GM23338 (cell line): ENCODE data around the gene C11orf21. TPM values are rescaled to one million over a fixed set of nuclear protein-coding genes. Genes with fewer than 3 reads are reported as not detected.

ENCODE experiments used
- ATAC-seq: fragments of 200-7000 bp; cut with Tn5 transposase; 3 replicates; pipeline ENCODE4 v1.9.1; 2020
- DNase-seq: peaks from one replicate; pipeline ENCODE4 v3.0.0-alpha.2; 2015; ENCODE audit warnings: low spot score
- H2AFZ ChIP-seq: fragments of 200-600 bp; sonication (generic); 2 replicates; pipeline ENCODE4 v1.8.0; 2016; ENCODE audit warnings: antibody characterized with exemption, mild to moderate bottlenecking, moderate library complexity
- H3F3A ChIP-seq: fragments of 200-600 bp; sonication (generic); replicated peaks from 2 replicates; pipeline ENCODE4 v1.8.0; 2017; ENCODE audit warnings: antibody characterized with exemption, mixed run types, low read depth
- H3K27ac ChIP-seq: fragments of 200-600 bp; sonication (generic); 2 replicates; pipeline ENCODE4 v1.6.1; 2016; ENCODE audit warnings: low read depth
- H3K27me3 ChIP-seq: fragments of 200-600 bp; sonication (generic); 2 replicates; pipeline ENCODE4 v1.8.0; 2016; ENCODE audit warnings: mild to moderate bottlenecking, mixed run types, moderate library complexity; ENCODE audit not compliant: insufficient read depth
- H3K36me3 ChIP-seq: fragments of 200-600 bp; sonication (generic); 2 replicates; pipeline ENCODE4 v1.8.0; 2016; ENCODE audit warnings: mild to moderate bottlenecking; ENCODE audit not compliant: insufficient read depth
- H3K4me1 ChIP-seq: fragments of 200-600 bp; sonication (generic); 2 replicates; pipeline ENCODE4 v1.8.0; 2016; ENCODE audit warnings: mild to moderate bottlenecking, moderate library complexity; ENCODE audit not compliant: insufficient read depth
- H3K4me2 ChIP-seq: fragments of 200-600 bp; sonication (generic); 2 replicates; pipeline ENCODE4 v1.7.1; 2017; ENCODE audit warnings: mixed run types
- H3K4me3 ChIP-seq: fragments of 200-600 bp; sonication (generic); 2 replicates; pipeline ENCODE4 v1.6.1; 2016; ENCODE audit warnings: mixed run types
- H3K79me2 ChIP-seq: fragments of 200-600 bp; sonication (generic); replicated peaks from 2 replicates; pipeline ENCODE4 v1.8.0; 2017; ENCODE audit warnings: mild to moderate bottlenecking; ENCODE audit not compliant: insufficient read depth
- H3K9me2 ChIP-seq: fragments of 200-600 bp; sonication (generic); 2 replicates; pipeline ENCODE4 v1.8.0; 2017; ENCODE audit not compliant: insufficient read depth
- H4K20me1 ChIP-seq: fragments of 200-600 bp; sonication (generic); replicated peaks from 2 replicates; pipeline ENCODE4 v1.8.0; 2017; ENCODE audit warnings: mild to moderate bottlenecking; ENCODE audit not compliant: insufficient read depth
- H3K27ac Mint-ChIP-seq: 2 replicates; pipeline ENCODE4 v1.8.0; 2020; ENCODE audit warnings: inconsistent platforms, mild to moderate bottlenecking, moderate library complexity, mixed read lengths
- H3K27me3 Mint-ChIP-seq: 3 replicates; pipeline ENCODE4 v1.8.0; 2022; ENCODE audit warnings: low read depth, mild to moderate bottlenecking, moderate library complexity, mixed read lengths, inconsistent platforms; ENCODE audit not compliant: insufficient read depth, poor library complexity
- H3K36me3 Mint-ChIP-seq: 3 replicates; pipeline ENCODE4 v1.8.0; 2021; ENCODE audit warnings: low read depth, mild to moderate bottlenecking, inconsistent platforms, moderate library complexity, mixed read lengths
- H3K4me1 Mint-ChIP-seq: 3 replicates; pipeline ENCODE4 v1.8.0; 2020; ENCODE audit warnings: mild to moderate bottlenecking, inconsistent platforms, mixed read lengths
- H3K4me3 Mint-ChIP-seq: 3 replicates; pipeline ENCODE4 v1.8.0; 2021; ENCODE audit warnings: moderate library complexity, mild to moderate bottlenecking, inconsistent platforms, mixed read lengths
- H3K9me3 Mint-ChIP-seq: 3 replicates; pipeline ENCODE4 v1.8.0; 2020; ENCODE audit warnings: moderate library complexity, mild to moderate bottlenecking, inconsistent platforms, mixed read lengths
- CREB1 ChIP-seq: fragments of 250-450 bp; sonication (Bioruptor Pico); IDR thresholded peaks from 2 replicates; pipeline ENCODE4 v1.5.0; 2020; ENCODE audit warnings: low read depth, mild to moderate bottlenecking, moderate library complexity
- JUNB ChIP-seq: IDR thresholded peaks from one replicate; pipeline ENCODE4 v1.6.1; 2016; ENCODE audit warnings: antibody characterized with exemption; ENCODE audit not compliant: unreplicated experiment
- NANOG ChIP-seq: IDR thresholded peaks from 2 replicates; pipeline ENCODE4 v1.6.1; 2016; ENCODE audit warnings: antibody characterized with exemption, borderline replicate concordance
- STAT1 ChIP-seq: IDR thresholded peaks from one replicate; pipeline ENCODE4 v1.6.1; 2016; ENCODE audit warnings: antibody characterized with exemption; ENCODE audit not compliant: unreplicated experiment
- ZNF114 ChIP-seq: fragments of 250-450 bp; sonication (Bioruptor Pico); IDR thresholded peaks from 2 replicates; pipeline ENCODE4 v1.5.0; 2020; ENCODE audit warnings: mild to moderate bottlenecking, moderate library complexity
- ZNF331 ChIP-seq: fragments of 250-450 bp; sonication (Bioruptor Pico); IDR thresholded peaks from 2 replicates; pipeline ENCODE4 v1.5.0; 2020; ENCODE audit warnings: low read depth, mild to moderate bottlenecking, moderate library complexity
- ZNF462 ChIP-seq: fragments of 250-450 bp; sonication (Bioruptor Pico); IDR thresholded peaks from 2 replicates; pipeline ENCODE4 v1.5.0; 2020; ENCODE audit warnings: mild to moderate bottlenecking, moderate library complexity
- polyA plus RNA-seq: library from polyadenylated mRNA; unstranded; fragments of >200 nt; fragmentation: Nextera tagmentation; extraction: Ambion mirVana; gene quantifications from 2 replicates; pipeline ENCODE4 v1.2.1, GENCODE V29; 2016
- total RNA-seq: library from RNA; depleted of rRNA; stranded (reverse); fragments of >200 nt; shearing (Covaris generic); gene quantifications from 2 replicates; pipeline ENCODE4 v1.2.3, GENCODE V29; 2014

The C11orf21 gene
- total and polyA plus RNA-seq, 2 experiments from 2014 or later, result not detected

GRCh38 chr11:2273311-2273710, 28.4 kb downstream of the C11orf21 start (continued):
- TF ChIP-seq ZNF462 (CRISPR knock-in tag), result no peak
- TF ChIP-seq CREB1 (CRISPR knock-in tag), result no peak
- TF ChIP-seq JUNB, result no peak

GRCh38 chr11:2272946-2273280, 28.8 kb downstream of the C11orf21 start:
- Histone ChIP-seq H3K79me2 (no peaks in the 10 kb centered on the region), H3K4me2 (no peak overlapping the region), H3K4me3 (no peak overlapping the region), H3F3A (no peaks in the 10 kb centered on the region), H2AFZ (no peak overlapping the region), H3K27me3 (peaks cover 65% of the 10 kb centered on the region), H3K36me3 (no peaks in the 10 kb centered on the region), H4K20me1 (no peaks in the 10 kb centered on the region), H3K27ac (no peak overlapping the region), H3K9me2 (no peaks in the 10 kb centered on the region; the same call in 1 of the 2 replicates), H3K4me1 (peaks cover 15% of the 10 kb centered on the region)
- Mint-ChIP-seq H3K4me3 (no peak overlapping the region), H3K9me3 (peaks cover 5% of the 10 kb centered on the region; the same call in 2 of the 3 replicates), H3K27ac (no peak overlapping the region), H3K36me3 (no peaks in the 10 kb centered on the region), H3K4me1 (peaks cover 20% of the 10 kb centered on the region), H3K27me3 (peaks cover 62% of the 10 kb centered on the region)
- no peak for DNase-seq
- ATAC-seq, result no peak
- TF ChIP-seq JUNB (no peak), ZNF114 (no peak), ZNF331 (CRISPR knock-in tag) (no peak), ZNF462 (CRISPR knock-in tag) (no peak), NANOG (no peak), STAT1 (no peak)
